ENCODE measurements around the gene GSTT4.
"Not testable (repeated sequence)": the region's sequence is repeated elsewhere in the genome, so short reads cannot be mapped to it uniquely, and the experiment has no call there.

Gene GSTT4

GRCh38 chr22:23986089-23986488, 19.2 kb downstream of the GSTT4 start:
- DNase-seq, result not testable (repeated sequence)

GRCh38 chr22:23984430-23984829, 20.8 kb downstream of the GSTT4 start:
- peak in 2 of 4 experiments; percentile 20 to 54 for DNase-seq

DNA sequence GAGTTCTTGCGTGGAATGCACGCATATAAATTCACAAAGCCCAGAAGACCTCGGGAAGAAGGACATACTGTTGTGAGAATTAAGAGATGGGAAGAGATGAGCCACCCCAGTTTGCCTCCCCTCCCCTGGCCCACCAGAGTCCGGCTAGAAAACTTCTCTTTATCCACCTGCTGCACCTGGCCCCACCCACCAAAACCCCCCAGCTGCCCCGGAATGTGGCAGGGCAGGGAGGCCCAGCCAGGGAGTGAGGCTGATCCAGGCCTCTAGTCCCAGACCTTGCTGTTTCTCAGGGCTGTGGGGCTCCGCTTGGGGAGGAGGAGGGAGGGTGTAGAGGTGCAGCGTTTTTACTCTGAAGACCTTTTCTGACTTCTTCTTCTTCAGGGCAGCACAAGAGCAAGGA, 24.7 kb downstream of the GSTT4 start:
- not testable (repeated sequence) for DNase-seq

GRCh38 chr22:23979557-23980240, 25.6 kb downstream of the GSTT4 start, which contains the start of gene GSTT2:
Gene GSTT2, plus strand, starts transcription at chr22:23980134.
- not testable (repeated sequence) for DNase-seq

DNA sequence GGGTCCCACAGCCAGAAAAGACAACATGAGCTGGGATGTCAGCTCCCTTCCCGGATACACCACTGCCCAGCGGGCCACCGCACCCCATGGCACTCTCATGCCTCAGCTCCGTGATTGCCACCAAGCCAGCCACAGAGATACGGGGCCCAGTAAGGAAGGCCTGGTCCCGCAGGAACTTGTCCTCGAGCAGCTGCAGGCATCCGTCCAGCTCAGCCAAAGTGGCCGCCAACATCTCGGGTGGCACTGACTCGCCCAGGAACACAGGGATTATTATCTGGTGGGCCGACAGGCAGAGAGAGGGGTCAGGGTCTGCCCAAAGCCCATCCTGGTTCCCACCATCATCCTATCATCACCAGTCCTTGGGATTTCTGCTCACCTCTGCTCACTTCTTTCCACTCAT, 27.9 kb downstream of the GSTT4 start:
- DNase-seq, result not testable (repeated sequence)

GRCh38 chr22:23974836-23975352, 30.4 kb downstream of the GSTT4 start:
- DNase-seq, result not testable (repeated sequence)

DNA sequence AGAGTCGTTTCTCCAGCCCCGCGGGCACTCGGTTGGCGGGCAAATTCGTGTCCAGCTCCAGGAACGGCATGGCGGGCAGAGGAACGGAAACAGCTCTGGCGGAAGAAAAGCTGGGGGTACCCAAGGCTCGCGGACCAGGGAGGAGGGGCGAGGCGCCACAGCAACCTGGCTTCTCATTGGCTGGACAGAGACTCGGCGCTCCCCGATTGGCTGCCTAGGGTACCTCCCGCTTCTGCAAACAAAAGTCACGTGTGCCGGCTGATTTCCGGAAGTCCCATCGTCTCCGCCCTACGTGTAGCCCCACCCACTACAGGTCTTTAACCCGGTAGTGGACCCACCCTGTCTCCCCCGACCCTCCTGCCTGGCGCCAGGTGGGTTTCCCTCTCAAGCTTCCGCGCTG, 30.9 kb downstream of the GSTT4 start, which contains the start of gene DDT:
Gene DDT (minus strand): TSS at position 97 of the 400 bp plus-strand sequence. CDS start 27 bp downstream, at position 70.
- DNase-seq, result not testable (repeated sequence)

DNA sequence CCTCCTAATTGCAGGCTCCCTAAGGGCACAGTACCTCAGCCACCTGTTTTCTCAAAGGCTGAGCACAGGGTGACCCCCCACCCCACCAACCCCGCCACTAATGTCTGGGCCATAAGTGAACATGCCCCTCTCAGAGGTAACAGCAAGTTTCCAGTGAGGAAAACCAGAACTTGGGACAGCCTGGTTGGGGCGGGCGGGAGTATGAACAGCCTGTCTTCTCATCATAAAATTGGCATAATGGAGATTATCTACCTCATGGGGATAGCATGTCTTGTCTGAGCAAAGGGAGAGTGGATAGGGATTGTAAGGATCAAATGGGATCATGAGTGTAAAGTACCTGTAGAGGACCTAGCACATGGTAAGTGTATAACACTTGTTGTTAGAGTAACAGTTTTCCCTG, 33.3 kb downstream of the GSTT4 start:
- DNase-seq, result not testable (repeated sequence)

GRCh38 chr22:23970816-23971486, 34.3 kb downstream of the GSTT4 start:
- no peak for DNase-seq

GRCh38 chr22:23970201-23970641, 35.0 kb downstream of the GSTT4 start:
- DNase-seq, result no peak

DNA sequence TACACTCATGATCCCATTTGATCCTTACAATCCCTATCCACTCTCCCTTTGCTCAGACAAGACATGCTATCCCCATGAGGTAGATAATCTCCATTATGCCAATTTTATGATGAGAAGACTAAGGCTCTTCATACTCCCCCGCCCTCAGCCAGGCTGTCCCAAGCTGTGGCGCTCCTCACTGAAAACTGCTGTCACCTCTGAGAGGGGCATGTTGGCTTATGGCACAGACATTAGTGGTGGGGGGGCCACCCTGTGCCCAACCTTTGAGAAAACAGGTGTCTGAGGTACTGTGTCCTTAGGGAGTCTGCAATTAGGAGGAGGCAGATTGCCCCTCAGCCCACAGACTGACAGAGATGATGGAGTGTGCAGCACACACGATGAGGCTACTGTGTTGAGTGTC, 36.2 kb downstream of the GSTT4 start:
- no peak for DNase-seq

- DNase-seq, result not testable (repeated sequence)
These were observed 38.7 kb downstream of the GSTT4 start, which contains the start of gene DDTL for GRCh38 chr22:23966568-23966967. Gene DDTL, plus strand, starts transcription at chr22:23966888. Its CDS starts 27 bp downstream, at chr22:23966915.

DNA sequence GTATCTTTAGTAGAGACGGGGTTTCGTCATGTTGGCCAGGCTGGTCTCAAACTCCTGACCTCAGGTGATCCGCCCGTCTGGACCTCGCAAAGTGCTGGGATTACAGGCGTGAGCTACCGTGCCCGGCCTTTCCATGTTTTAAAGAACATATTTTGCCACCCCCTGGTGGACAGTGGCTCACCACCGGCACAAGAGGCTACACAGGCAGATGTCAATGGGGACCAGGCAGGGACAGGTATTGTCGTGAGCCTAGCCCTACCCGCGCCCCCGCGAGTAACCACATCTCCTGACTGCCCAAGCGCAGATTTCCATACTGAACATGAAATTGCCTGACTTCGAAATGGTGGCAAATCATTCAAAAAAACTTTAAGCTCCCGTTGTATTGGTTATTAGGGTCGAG, 39.2 kb downstream of the GSTT4 start:
- DNase-seq, result not testable (repeated sequence)

DNA sequence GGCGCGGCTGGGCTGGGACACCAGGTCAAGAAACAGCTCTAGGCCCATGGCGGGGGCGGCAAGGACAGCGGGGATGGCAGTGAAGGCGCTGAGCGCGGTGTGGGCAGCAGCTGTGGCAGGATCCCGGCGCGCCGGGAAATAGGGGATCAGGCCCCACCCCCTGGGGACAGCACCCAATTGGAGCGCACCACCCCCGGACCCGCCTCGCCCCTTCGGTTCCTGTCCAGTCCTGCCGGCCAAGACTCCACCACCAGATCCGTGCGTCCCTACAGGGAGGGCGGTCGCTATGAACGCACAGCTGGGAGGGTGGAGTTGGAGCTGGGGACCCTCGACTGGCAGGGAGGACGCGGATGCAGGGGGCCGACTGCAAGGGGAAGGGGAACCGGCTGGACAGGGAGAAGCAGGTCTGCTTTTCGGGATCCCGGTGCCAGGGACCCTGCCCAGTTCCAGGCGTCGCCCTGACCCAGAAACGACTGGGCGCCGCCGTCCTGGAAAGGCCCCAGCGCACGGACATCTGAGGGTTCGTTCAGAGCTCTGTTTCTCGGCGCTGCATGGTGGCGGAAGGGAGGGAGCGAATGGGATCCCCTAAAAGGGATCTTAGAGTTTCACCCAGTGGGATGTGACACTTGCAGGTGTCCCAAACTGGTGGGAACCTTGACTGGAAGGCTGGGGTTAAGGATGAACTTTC, 44.0 kb downstream of the GSTT4 start, which contains the start of gene GSTT2B:
Gene GSTT2B (minus strand): TSS at position 112 of the 688 bp plus-strand sequence. CDS start 64 bp downstream, at position 48.
- not testable (repeated sequence) for DNase-seq

DNA sequence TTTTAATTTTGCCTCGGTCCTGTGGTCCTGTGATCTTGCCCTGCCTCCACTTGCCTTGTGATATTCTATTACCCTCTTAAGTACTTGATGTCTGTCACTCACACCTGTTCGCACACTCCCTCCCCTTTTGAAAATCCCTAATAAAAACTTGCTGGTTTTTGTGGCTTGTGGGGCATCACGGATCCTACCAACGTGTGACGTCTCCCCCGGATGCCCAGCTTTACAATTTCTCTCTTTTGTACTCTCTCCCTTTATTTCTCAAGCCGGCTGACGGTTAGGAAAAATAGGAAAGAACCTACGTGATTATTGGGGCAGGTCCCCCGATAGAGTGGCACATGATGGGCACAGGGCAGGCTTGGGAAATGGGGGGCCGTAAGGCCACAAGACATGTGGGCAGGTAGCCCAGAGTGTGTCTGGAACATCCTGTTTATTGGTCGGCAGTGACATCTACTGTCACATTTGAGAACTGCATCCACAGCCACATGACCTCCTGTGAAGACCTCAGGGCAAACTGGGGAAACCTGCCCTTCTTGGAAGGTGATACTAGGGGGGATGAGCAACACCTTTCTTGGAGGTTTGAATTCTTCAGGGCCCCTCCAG, 48.9 kb downstream of the GSTT4 start:
- peak in 3 of 4 experiments; percentile 33 to 63 (median 53) for DNase-seq

GRCh38 chr22:23955886-23956285, 49.4 kb downstream of the GSTT4 start:
- DNase-seq, result not testable (repeated sequence)

- DNase-seq, result not testable (repeated sequence)
These were observed 50.3 kb downstream of the GSTT4 start for GRCh38 chr22:23954991-23955305.

DNA sequence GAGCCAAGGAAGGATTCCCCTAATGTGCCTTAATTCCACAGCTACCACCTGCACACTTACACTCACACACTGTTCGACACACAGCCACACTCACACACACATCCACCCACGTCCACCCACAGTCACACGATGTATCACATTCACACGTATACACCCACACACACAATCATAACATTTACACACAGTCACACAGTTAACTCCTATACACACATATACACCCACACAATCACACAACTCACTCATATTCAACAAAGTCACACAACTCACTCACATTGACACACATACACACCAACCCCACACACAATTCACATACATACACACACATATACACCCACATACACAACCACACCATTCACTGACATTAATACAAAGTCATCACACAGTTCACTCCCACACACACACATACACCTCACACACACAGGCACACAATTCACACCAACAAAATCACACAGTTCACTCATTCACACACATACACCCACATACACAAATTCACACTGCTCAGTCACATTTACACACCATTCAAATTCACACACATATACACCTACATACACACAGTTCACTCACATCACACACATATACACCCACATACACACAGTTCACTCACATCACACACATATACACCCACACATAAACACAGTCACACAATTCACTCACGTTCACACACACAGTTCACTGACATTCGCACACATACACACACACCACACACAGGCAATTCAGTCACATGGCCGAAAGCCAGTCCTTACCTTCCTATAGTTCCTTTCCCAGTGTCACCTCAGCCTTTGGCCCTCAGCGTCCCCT, 50.9 kb downstream of the GSTT4 start:
- DNase-seq, result not testable (repeated sequence)

- not testable (repeated sequence) for DNase-seq
These were observed 51.8 kb downstream of the GSTT4 start for GRCh38 chr22:23953485-23953884.

DNA sequence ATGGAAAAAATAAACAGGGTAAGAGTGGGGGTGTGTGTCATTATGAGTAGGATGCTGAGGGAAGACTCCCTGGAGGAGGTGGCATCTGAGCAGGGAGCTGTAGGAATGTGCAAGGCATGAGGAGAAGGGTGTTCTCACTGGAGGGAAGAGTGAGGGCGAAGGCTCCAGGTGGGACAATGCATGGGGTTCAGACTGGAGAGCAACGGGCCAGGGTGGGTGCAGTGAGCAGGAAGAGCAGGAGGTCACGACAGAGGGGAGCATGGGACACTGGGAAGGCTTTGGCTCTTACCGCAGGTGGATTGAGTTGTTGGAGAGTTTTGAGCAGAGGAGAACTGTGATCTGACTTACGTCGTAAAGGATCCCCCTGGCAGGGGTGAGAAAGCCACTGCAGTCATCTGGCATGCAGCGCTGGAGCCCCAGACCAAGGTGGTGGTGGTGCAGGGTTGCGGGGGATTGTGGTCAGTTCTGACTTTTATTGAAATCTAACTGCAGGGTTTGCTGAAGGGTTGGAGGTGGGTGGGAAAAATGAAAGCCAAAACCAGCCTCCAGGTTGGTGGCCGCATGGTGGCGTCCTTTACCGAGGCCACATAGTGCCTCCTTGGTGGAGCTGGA, 52.4 kb downstream of the GSTT4 start:
- not testable (repeated sequence) for DNase-seq

- not testable (repeated sequence) for DNase-seq
These were observed 53.9 kb downstream of the GSTT4 start for GRCh38 chr22:23951383-23951782.

Measured in activated naive CD4-positive, alpha-beta T cell (primary cell).